ENCODE measurements around the gene PELI3.

GRCh38 chr11:66450560-66450959 lies 16.1 kb upstream of the PELI3 start:
- TF ChIP-seq, protein P1, sequence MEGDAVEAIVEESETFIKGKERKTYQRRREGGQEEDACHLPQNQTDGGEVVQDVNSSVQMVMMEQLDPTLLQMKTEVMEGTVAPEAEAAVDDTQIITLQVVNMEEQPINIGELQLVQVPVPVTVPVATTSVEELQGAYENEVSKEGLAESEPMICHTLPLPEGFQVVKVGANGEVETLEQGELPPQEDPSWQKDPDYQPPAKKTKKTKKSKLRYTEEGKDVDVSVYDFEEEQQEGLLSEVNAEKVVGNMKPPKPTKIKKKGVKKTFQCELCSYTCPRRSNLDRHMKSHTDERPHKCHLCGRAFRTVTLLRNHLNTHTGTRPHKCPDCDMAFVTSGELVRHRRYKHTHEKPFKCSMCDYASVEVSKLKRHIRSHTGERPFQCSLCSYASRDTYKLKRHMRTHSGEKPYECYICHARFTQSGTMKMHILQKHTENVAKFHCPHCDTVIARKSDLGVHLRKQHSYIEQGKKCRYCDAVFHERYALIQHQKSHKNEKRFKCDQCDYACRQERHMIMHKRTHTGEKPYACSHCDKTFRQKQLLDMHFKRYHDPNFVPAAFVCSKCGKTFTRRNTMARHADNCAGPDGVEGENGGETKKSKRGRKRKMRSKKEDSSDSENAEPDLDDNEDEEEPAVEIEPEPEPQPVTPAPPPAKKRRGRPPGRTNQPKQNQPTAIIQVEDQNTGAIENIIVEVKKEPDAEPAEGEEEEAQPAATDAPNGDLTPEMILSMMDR (IDR thresholded peaks at IDR 0.05; ENCODE audit: low read length): no peak
- TF ChIP-seq EZH2 (IDR thresholded peaks at IDR 0.05; ENCODE audit: borderline replicate concordance, low read length): no peak

Measured in OCI-LY1 (cell line).